Measurements from ENCODE around the gene SMARCC2. TPM values are rescaled to one million over a fixed set of nuclear protein-coding genes. Genes with fewer than 3 reads are reported as not detected.
A peak's percentile ranks its signal among the peaks of the same experiment; 100 is the strongest.

Gene SMARCC2
- total RNA-seq, 2 donors from 2014 or later = 127 to 129 TPM

- H3K4me1 Mint-ChIP-seq = peaks cover 55% of the 10 kb centered on the region
- peak overlapping the region; percentile 2 for H3K4me3 Mint-ChIP-seq
- H3K27ac Mint-ChIP-seq = peak overlapping the region; percentile 6
- no peak for DNase-seq
- H3K27me3 Mint-ChIP-seq (ENCODE audit: insufficient read depth) = no peaks in the 10 kb centered on the region
- Histone ChIP-seq H3K4me1 (ENCODE audit: control insufficient read depth, insufficient read depth, low read length) (peaks cover 16% of the 10 kb centered on the region), H3K27me3 (ENCODE audit: control insufficient read depth, insufficient read depth, low read length, poor library complexity, severe bottlenecking) (no peaks in the 10 kb centered on the region), H3K4me3 (ENCODE audit: low read length) (peak overlapping the region; percentile 18), H3K9me3 (ENCODE audit: control insufficient read depth, low read length) (no peaks in the 10 kb centered on the region), H3K27ac (ENCODE audit: low read depth, low read length) (no peak overlapping the region), H3K36me3 (ENCODE audit: control insufficient read depth, insufficient read depth, low read length) (peaks cover 35% of the 10 kb centered on the region), H3K9ac (ENCODE audit: extremely low read depth, low read length, poor library complexity, severe bottlenecking) (no peak overlapping the region)
- 91 to 93% methylated on average over 8 to 11 of the region's 11 CpGs for WGBS, 2 experiments (ENCODE audit: insufficient coverage in 1 of 2, insufficient read length in 1 of 2)
- H3K9me3 Mint-ChIP-seq = no peaks in the 10 kb centered on the region
- no peak for TF ChIP-seq CTCF (conservative IDR thresholded peaks at IDR 0.05)
- peaks cover 28% of the 10 kb centered on the region for H3K36me3 Mint-ChIP-seq (ENCODE audit: low read depth)
Observed at GRCh38 chr12:56155256-56155845, 33.9 kb downstream of the SMARCC2 start.

- peaks cover 29% of the 10 kb centered on the region for H3K36me3 ChIP-seq (ENCODE audit: control insufficient read depth, insufficient read depth, low read length)
- no peaks in the 10 kb centered on the region for H3K27me3 ChIP-seq (ENCODE audit: control insufficient read depth, insufficient read depth, low read length, poor library complexity, severe bottlenecking)
- peak overlapping the region; percentile 2 for H3K4me3 Mint-ChIP-seq
- no peaks in the 10 kb centered on the region for H3K27me3 Mint-ChIP-seq (ENCODE audit: insufficient read depth)
- TF ChIP-seq CTCF (conservative IDR thresholded peaks at IDR 0.05) = no peak
- H3K36me3 Mint-ChIP-seq (ENCODE audit: low read depth) = peaks cover 22% of the 10 kb centered on the region
- 90 to 97% methylated on average over 5 of the region's 5 CpGs for WGBS, 2 experiments (ENCODE audit: insufficient coverage in 1 of 2, insufficient read length in 1 of 2)
- H3K9me3 ChIP-seq (ENCODE audit: control insufficient read depth, low read length) = no peaks in the 10 kb centered on the region
- H3K27ac ChIP-seq (ENCODE audit: low read depth, low read length) = no peak overlapping the region
- no peak for DNase-seq
- H3K4me1 Mint-ChIP-seq = peaks cover 50% of the 10 kb centered on the region
- peak overlapping the region; percentile 18 for H3K4me3 ChIP-seq (ENCODE audit: low read length)
- no peak overlapping the region for H3K9ac ChIP-seq (ENCODE audit: extremely low read depth, low read length, poor library complexity, severe bottlenecking)
- H3K9me3 Mint-ChIP-seq = no peaks in the 10 kb centered on the region
- peak overlapping the region; percentile 6 for H3K27ac Mint-ChIP-seq
- peaks cover 16% of the 10 kb centered on the region for H3K4me1 ChIP-seq (ENCODE audit: control insufficient read depth, insufficient read depth, low read length)
Observed at GRCh38 chr12:56154818-56155217, 34.5 kb downstream of the SMARCC2 start.

GRCh38 chr12:56154246-56154771 lies 35.0 kb downstream of the SMARCC2 start:
- H3K4me3 Mint-ChIP-seq = peak overlapping the region; percentile 85

More at GRCh38 chr12:56154246-56154771, 35.0 kb downstream of the SMARCC2 start:
- no peaks in the 10 kb centered on the region for H3K27me3 ChIP-seq (ENCODE audit: control insufficient read depth, insufficient read depth, low read length, poor library complexity, severe bottlenecking)
- DNase-seq = peak; percentile 79
- H3K4me3 ChIP-seq (ENCODE audit: low read length) = peak overlapping the region; percentile 92
- peaks cover 12% of the 10 kb centered on the region for H3K4me1 ChIP-seq (ENCODE audit: control insufficient read depth, insufficient read depth, low read length)
- H3K36me3 ChIP-seq (ENCODE audit: control insufficient read depth, insufficient read depth, low read length) = peaks cover 24% of the 10 kb centered on the region
- peak overlapping the region; percentile 18 for H3K9ac ChIP-seq (ENCODE audit: extremely low read depth, low read length, poor library complexity, severe bottlenecking)
- Mint-ChIP-seq H3K27me3 (ENCODE audit: insufficient read depth) (no peaks in the 10 kb centered on the region), H3K27ac (peak overlapping the region; percentile 85), H3K4me1 (peaks cover 45% of the 10 kb centered on the region), H3K9me3 (no peaks in the 10 kb centered on the region), H3K36me3 (ENCODE audit: low read depth) (peaks cover 17% of the 10 kb centered on the region)
- no peaks in the 10 kb centered on the region for H3K9me3 ChIP-seq (ENCODE audit: control insufficient read depth, low read length)
- no peak for TF ChIP-seq CTCF (conservative IDR thresholded peaks at IDR 0.05)
- no peak overlapping the region for H3K27ac ChIP-seq (ENCODE audit: low read depth, low read length)
- 100% methylated on average over 1 of the region's 1 CpG; no CpG with 5 or more reads in 1 of the 2 experiments for WGBS, 2 experiments (ENCODE audit: insufficient coverage in 1 of 2, insufficient read length in 1 of 2)
